Kidney epithelial cell (primary cell): ENCODE data around the gene TOR2A. TPM values are rescaled to one million over a fixed set of nuclear protein-coding genes. Genes with fewer than 3 reads are reported as not detected.
A peak's percentile ranks its signal among the peaks of the same experiment; 100 is the strongest.

Experiments used
- DNase-seq: peaks from one replicate; pipeline ENCODE4 v3.0.0-alpha.2; 2010; ENCODE audit warnings: low read depth
- H3K27me3 ChIP-seq: 2 replicates; pipeline ENCODE4 v1.6.0; 2011; ENCODE audit warnings: low read length; ENCODE audit not compliant: control insufficient read depth, insufficient read depth
- H3K36me3 ChIP-seq: 2 replicates; pipeline ENCODE4 v1.5.1; 2011; ENCODE audit warnings: low read length; ENCODE audit not compliant: control insufficient read depth, insufficient read depth
- H3K4me3 ChIP-seq: 2 replicates; pipeline ENCODE4 v1.5.1; 2011; ENCODE audit warnings: low read depth, mild to moderate bottlenecking, control low read depth, low read length
- total RNA-seq: library from RNA; depleted of rRNA; stranded (reverse); fragments of >200 nt; gene quantifications from 2 replicates; pipeline ENCODE4 v1.2.3, GENCODE V29; 2015
- TF ChIP-seq, protein P1 (sequence below): IDR thresholded peaks from 2 replicates; pipeline ENCODE4 v1.5.1; 2011; ENCODE audit warnings: mild to moderate bottlenecking, moderate library complexity, low read length, control low read depth, inconsistent platforms; ENCODE audit not compliant: insufficient read depth, poor library complexity, severe bottlenecking

TOR2A gene
- total RNA-seq, 1 donor from 2014 or later: 13.4 TPM

DNA sequence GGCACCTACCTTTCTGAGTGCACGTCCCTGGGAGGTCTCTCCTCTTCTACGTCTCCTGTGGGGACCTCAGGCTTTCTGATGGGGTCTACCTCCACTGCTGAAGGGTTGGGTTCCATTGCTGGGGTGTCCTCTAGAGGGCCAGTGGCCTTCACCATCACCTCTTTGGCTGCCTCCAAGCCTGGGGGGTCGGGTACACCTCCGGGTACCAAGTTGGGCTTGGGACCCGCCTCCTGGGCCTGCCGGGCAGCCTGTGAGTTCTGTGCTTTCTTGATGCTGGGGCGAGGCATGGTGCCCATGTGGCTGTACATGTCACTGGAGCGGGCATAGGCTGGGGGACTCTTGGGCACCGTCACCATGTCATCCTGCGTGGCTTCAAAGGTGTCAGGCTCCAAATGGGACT lies 38.9 kb upstream of the TOR2A start:
- Histone ChIP-seq H3K4me3 (no peak overlapping the region), H3K27me3 (peaks cover 13% of the 10 kb centered on the region), H3K36me3 (no peaks in the 10 kb centered on the region)
- TF ChIP-seq, protein P1, sequence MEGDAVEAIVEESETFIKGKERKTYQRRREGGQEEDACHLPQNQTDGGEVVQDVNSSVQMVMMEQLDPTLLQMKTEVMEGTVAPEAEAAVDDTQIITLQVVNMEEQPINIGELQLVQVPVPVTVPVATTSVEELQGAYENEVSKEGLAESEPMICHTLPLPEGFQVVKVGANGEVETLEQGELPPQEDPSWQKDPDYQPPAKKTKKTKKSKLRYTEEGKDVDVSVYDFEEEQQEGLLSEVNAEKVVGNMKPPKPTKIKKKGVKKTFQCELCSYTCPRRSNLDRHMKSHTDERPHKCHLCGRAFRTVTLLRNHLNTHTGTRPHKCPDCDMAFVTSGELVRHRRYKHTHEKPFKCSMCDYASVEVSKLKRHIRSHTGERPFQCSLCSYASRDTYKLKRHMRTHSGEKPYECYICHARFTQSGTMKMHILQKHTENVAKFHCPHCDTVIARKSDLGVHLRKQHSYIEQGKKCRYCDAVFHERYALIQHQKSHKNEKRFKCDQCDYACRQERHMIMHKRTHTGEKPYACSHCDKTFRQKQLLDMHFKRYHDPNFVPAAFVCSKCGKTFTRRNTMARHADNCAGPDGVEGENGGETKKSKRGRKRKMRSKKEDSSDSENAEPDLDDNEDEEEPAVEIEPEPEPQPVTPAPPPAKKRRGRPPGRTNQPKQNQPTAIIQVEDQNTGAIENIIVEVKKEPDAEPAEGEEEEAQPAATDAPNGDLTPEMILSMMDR: no peak
- no peak for DNase-seq

DNA sequence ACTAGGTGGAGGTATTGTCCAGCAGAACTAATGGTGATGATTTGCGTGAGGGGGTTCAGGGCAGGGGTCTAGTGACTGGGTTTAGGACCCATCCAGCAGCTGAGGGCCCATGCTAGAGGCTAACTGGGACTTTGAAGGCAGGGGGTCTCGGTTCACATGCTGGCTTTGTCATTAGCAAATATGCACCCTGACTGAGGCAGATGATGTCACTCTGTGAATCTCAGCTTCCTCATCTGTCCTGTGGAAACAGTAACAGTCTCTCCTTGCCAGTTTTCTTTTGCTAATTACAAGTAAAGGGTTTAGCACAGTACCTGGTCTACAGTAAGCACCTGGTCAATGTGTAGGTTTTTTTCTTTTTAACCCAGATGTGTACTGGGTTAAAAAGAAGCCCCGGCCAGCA lies 38.2 kb upstream of the TOR2A start:
- TF ChIP-seq, protein P1: no peak
- Histone ChIP-seq H3K4me3 (no peak overlapping the region), H3K27me3 (peaks cover 13% of the 10 kb centered on the region), H3K36me3 (no peaks in the 10 kb centered on the region)
- DNase-seq: no peak

DNA sequence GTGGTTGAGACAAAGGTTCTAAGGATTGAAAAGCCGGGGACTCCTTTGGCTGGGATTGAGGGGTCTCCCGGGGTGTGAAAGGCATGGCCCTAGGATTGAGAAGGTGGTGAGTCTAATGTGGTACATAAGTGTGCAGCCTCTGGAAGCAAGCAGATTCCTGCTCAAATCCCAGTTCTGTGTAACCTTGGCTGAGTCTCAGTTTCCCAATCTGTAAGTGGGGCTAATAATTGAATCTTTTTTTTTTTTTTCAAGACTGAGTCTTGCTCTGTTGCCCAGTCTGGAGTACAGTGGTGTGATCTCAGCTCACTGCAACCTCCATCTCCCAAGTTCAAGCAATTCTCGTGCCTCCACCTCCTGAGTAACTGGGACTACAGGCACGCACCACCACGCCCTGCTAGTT lies 37.5 kb upstream of the TOR2A start:
- H3K36me3 ChIP-seq: no peaks in the 10 kb centered on the region
- TF ChIP-seq, protein P1: no peak
- no peak overlapping the region for H3K4me3 ChIP-seq
- peaks cover 13% of the 10 kb centered on the region for H3K27me3 ChIP-seq
- DNase-seq: no peak

DNA sequence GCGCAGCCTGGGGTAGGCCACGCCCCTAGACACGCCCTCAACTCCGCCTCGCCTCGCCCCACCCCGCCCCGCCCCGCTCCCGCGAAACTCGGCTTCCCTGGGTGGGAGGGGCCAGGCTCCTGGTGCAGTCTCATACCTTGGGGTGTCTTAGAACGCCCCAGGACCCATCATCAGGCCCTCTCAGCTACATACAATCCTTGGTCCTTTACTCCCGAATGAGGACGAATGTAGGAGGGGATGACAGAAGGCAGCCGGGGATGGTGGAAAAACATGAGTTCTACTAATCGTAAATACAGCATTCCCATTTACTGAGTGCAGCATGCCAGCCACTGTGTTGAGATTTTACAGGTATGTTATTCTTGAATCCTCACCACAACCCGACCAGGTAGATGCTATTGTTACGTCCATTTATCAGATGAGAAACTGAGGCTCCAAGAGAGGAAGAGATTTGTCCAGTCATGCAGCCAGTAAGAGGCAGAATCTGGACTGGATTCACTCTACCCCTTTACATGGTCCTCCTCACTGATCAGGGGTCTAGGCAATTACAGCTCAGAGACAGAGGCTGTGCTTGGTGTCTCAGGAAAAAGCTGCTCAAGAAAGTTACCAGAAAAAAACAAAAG lies 36.6 kb upstream of the TOR2A start:
- H3K36me3 ChIP-seq: no peaks in the 10 kb centered on the region
- DNase-seq: no peak
- no peak overlapping the region for H3K4me3 ChIP-seq
- H3K27me3 ChIP-seq: peaks cover 11% of the 10 kb centered on the region
- TF ChIP-seq, protein P1: no peak

DNA sequence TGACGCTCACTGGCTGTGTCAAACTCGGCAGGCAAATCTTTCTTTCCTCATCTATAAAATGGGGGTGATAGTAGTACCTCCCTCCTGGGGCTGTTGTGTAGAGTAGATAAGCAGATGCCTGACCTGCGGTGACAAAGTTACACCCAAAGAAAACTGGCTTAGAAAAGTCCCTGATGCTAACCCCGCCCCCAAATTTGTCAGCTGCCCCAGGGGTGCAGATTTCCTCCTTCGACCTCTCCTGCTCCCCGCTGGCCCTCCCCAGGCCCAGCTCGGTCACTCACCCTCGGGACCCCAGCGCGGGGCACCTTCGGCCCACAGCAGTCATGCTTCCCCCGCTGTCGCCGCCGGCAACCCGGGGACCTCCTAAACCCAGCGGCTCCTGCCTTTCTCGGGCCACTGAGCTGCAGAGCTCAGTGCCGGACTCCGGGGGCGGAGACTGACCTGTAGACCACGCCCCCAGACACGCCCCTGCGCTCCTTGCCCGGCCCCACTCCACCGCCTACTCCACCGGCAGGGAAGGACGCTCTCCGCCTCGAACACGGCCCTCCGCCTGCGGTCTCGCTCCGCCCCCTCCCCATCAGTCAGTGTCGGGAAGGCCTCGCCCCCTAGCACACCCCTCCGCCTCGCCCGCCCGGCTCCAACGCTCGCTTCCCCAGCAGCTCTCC lies 35.9 kb upstream of the TOR2A start:
- DNase-seq: peak; percentile 77
- TF ChIP-seq, protein P1: no peak
- Histone ChIP-seq H3K36me3 (no peaks in the 10 kb centered on the region), H3K27me3 (peaks cover 8% of the 10 kb centered on the region), H3K4me3 (peak overlapping the region; percentile 41)

DNA sequence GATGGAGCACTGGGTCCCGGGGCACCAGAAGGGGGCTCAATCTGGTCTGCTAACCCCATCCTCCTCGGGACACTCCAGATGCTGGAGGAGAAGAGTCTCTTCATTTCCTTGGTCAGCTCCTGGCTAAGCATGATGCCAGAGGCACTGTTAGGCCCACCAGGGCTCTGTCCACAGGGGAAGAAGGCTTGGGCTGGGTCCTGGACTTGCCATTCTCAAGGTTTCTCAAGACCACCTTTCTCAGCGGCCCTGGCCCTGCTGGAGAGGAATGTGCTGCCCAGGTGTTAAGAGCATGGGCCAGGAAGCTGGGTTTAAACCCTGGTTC lies 35.5 kb upstream of the TOR2A start:
- no peak overlapping the region for H3K4me3 ChIP-seq
- TF ChIP-seq, protein P1: no peak

More for the DNA sequence above, 35.5 kb upstream of the TOR2A start:
- H3K36me3 ChIP-seq: no peaks in the 10 kb centered on the region
- H3K27me3 ChIP-seq: peaks cover 10% of the 10 kb centered on the region
- no peak for DNase-seq
